Activated CD8-positive, alpha-beta memory T cell treated with anti-CD3 and anti-CD28 coated beads, Interleukin-2, amount 10 ng/mL, durations not matched to agents 7 days and 5 days (primary cell): ENCODE measurements around the gene DGCR8. TPM values are rescaled to one million over a fixed set of nuclear protein-coding genes. Genes with fewer than 3 reads are reported as not detected.

Experiments used
- ATAC-seq: fragments of 150-1000 bp; cut with Tn5 transposase; one replicate; pipeline ENCODE4 v1.10.0; 2021; ENCODE audit warnings: moderate library complexity
- CTCF ChIA-PET: fragments of 350-600 bp; sonication (Branson Sonifier 250); formaldehyde crosslinking; loops from one replicate; lab custom pipeline; 2021; ENCODE audit warnings: antibody characterized with exemption; lab: Charles Lee
- DNase-seq: peaks from one replicate; pipeline ENCODE4 v3.0.0-alpha.2; 2020
- H3K27ac Mint-ChIP-seq: one replicate; pipeline ENCODE4 v1.8.0; 2021; ENCODE audit warnings: mild to moderate bottlenecking, mixed read lengths
- H3K27me3 Mint-ChIP-seq: one replicate; pipeline ENCODE4 v1.8.0; 2021; ENCODE audit warnings: mixed read lengths
- H3K36me3 Mint-ChIP-seq: one replicate; pipeline ENCODE4 v1.8.0; 2021; ENCODE audit warnings: mild to moderate bottlenecking, mixed read lengths
- H3K4me1 Mint-ChIP-seq: one replicate; pipeline ENCODE4 v1.8.0; 2021; ENCODE audit warnings: mixed read lengths
- H3K4me3 Mint-ChIP-seq: one replicate; pipeline ENCODE4 v1.8.0; 2021; ENCODE audit warnings: mild to moderate bottlenecking, moderate library complexity, mixed read lengths
- H3K9me3 Mint-ChIP-seq: one replicate; pipeline ENCODE4 v1.8.0; 2022; ENCODE audit warnings: low read depth, mixed read lengths
- total RNA-seq, 2 experiments: library from RNA; stranded (reverse); gene quantifications; one replicate each; pipeline ENCODE4 v1.2.3, GENCODE V29; 2021

The DGCR8 gene
- total RNA-seq, 2 experiments from 2014 or later, result 70.4 to 71.9 TPM

DNA sequence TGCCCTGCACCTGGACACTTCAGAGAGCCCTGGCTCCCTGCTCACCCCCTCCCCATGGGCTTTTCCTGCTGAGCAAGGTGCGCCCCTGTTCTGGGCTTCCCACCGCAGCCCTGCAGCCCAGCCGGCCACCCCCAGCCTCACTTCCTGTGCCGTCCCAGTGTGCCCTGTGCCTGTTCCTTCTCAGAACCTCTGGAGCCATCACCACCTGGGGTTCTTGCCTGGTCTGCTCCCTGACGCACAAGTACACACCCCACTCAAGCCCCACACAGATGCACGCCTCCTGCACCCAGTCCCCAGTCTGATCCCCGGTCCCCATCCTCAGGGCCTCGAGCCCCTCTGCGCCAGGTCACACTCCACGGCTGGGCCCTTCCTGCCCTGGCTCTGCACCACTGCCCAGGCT lies 23.9 kb upstream of the DGCR8 start:
- no peaks in the 10 kb centered on the region for H3K27me3 Mint-ChIP-seq
- no peak for DNase-seq
- peaks cover 17% of the 10 kb centered on the region for H3K36me3 Mint-ChIP-seq
- no peak for ATAC-seq
- H3K27ac Mint-ChIP-seq, result no peak overlapping the region
- no peaks in the 10 kb centered on the region for H3K9me3 Mint-ChIP-seq
- CTCF ChIA-PET, result no interaction called here
- H3K4me1 Mint-ChIP-seq, result peaks cover 14% of the 10 kb centered on the region
- no peak overlapping the region for H3K4me3 Mint-ChIP-seq

DNA sequence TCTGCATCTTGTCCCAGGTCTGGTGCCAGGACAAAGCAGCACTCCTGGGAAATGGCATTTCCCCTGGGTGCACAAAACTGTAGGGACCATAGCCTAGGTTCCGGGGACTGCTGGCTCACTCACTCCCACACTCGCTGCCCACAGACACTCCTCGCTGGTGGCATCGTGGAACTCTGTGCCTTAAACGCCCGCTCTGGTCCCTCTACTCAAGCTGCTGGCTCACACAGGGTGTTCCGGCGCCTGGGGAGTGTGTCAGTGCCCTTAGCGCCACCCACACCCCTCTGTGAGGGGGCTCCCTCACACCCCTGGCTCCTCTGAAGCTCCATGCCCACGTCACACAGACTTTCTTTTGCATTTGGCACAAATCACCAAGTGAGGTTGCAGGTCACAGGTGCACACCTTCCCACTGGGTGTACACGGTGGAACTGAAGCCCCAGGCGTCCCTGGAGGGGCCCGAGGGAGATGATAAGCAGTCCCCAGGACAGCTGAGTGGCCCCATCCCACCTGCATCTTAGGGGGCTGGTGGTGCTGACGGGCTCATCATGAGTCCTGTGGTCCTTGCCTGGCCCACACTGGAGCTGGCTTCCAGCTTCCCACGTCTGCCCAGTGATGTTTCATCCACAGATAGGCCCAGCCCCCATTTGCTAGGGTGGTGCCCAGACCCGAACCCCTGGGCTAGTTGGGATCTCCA lies 23.2 kb upstream of the DGCR8 start:
- no peak for DNase-seq
- no peaks in the 10 kb centered on the region for H3K9me3 Mint-ChIP-seq
- peaks cover 14% of the 10 kb centered on the region for H3K4me1 Mint-ChIP-seq
- CTCF ChIA-PET, result interaction anchor here (0.6 kb wide), 1 partner anchor 10 kb away, joined by 4 read pairs; no protein-coding TSS in a partner anchor
- no peak for ATAC-seq
- H3K27me3 Mint-ChIP-seq, result no peaks in the 10 kb centered on the region
- peaks cover 17% of the 10 kb centered on the region for H3K36me3 Mint-ChIP-seq
- H3K27ac Mint-ChIP-seq, result no peak overlapping the region
- no peak overlapping the region for H3K4me3 Mint-ChIP-seq

- CTCF ChIA-PET, result interaction anchor here (0.6 kb wide), 1 partner anchor 10 kb away, joined by 4 read pairs; no protein-coding TSS in a partner anchor
- ATAC-seq (no peak), DNase-seq (no peak)
- no peak overlapping the region for H3K27ac Mint-ChIP-seq
- H3K9me3 Mint-ChIP-seq, result no peaks in the 10 kb centered on the region
- H3K4me1 Mint-ChIP-seq, result peaks cover 14% of the 10 kb centered on the region
- H3K36me3 Mint-ChIP-seq, result peaks cover 17% of the 10 kb centered on the region
- no peak overlapping the region for H3K4me3 Mint-ChIP-seq
- no peaks in the 10 kb centered on the region for H3K27me3 Mint-ChIP-seq
Observed at GRCh38 chr22:20057596-20058268, 22.3 kb upstream of the DGCR8 start.

- no peaks in the 10 kb centered on the region for H3K27me3 Mint-ChIP-seq
- H3K4me3 Mint-ChIP-seq, result no peak overlapping the region
- CTCF ChIA-PET, result interaction anchor here (0.7 to 1.4 kb wide), 3 partner anchors 16 to 81 kb away, joined by 3 to 5 read pairs (median 3); no protein-coding TSS in a partner anchor
- DNase-seq (no peak), ATAC-seq (no peak)
- H3K36me3 Mint-ChIP-seq, result peaks cover 15% of the 10 kb centered on the region
- no peaks in the 10 kb centered on the region for H3K9me3 Mint-ChIP-seq
- H3K4me1 Mint-ChIP-seq, result peaks cover 14% of the 10 kb centered on the region
- H3K27ac Mint-ChIP-seq, result peak overlapping the region; percentile 50
Observed at GRCh38 chr22:20058989-20059770, 20.9 kb upstream of the DGCR8 start.

GRCh38 chr22:20060700-20061480 lies 19.2 kb upstream of the DGCR8 start:
- Mint-ChIP-seq H3K36me3 (peaks cover 15% of the 10 kb centered on the region), H3K4me3 (no peak overlapping the region), H3K27me3 (no peaks in the 10 kb centered on the region), H3K4me1 (peaks cover 14% of the 10 kb centered on the region), H3K9me3 (no peaks in the 10 kb centered on the region), H3K27ac (no peak overlapping the region)
- no peak for DNase-seq
- no peak for ATAC-seq
- CTCF ChIA-PET, result interaction anchor here (1.4 kb wide), 1 partner anchor 14 kb away, joined by 3 read pairs; no protein-coding TSS in a partner anchor

DNA sequence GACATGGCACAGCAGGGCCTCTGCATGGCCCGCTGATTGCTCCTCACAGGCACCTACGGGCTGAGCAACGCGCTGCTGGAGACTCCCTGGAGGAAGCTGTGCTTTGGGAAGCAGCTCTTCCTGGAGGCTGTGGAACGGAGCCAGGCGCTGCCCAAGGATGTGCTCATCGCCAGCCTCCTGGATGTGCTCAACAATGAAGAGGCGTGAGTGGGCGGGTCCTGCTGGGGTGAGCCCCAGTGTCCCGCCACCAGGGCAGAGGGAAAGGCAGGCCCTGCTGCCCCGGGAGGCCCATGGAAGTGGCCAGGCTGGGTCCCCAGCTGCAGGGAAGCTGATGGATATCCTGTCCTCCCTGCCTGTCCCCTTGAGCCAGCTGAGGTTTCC lies 18.6 kb upstream of the DGCR8 start:
- no peak overlapping the region for H3K27ac Mint-ChIP-seq
- no peak for ATAC-seq
- no peak for DNase-seq
- H3K9me3 Mint-ChIP-seq, result no peaks in the 10 kb centered on the region
- no peak overlapping the region for H3K4me3 Mint-ChIP-seq
- peaks cover 13% of the 10 kb centered on the region for H3K36me3 Mint-ChIP-seq
- H3K4me1 Mint-ChIP-seq, result peaks cover 14% of the 10 kb centered on the region
- no peaks in the 10 kb centered on the region for H3K27me3 Mint-ChIP-seq
- CTCF ChIA-PET, result no interaction called here

DNA sequence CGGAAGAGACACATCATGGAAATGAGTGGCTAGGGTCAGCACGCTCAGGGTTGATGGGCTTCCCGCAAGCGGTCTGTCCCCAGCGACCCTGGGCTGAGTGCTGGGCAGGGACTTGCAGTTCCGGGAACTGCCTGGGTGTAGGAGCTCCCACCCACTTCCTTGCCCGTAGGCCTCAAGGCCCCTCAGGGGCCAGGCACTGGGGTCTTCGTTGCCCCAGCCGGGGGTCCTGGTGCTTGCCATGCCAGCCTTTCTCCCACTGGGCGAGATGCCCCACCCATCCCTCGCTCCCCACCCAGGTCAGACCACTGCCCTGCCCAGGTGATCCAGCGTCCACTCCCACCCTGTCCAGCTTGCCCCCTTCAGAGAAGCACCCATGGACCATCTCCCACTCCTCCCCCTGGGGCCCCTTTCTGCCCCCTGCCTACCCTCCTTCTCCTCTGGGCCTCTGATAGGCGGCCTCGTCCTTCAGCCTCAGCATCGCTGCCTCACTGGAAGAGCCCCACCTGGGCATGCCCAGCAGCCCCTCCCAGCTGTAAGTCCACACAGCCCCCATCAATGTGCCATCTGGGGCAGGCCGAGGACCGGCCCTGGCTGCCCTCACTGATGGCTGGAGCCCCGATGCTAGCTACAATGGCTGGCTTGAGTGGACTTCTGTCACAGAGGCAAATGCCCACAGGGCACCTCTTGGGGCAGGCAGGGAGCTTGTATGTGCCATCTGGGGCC lies 17.8 kb upstream of the DGCR8 start:
- peaks cover 13% of the 10 kb centered on the region for H3K36me3 Mint-ChIP-seq
- CTCF ChIA-PET, result interaction anchor here (0.6 to 0.7 kb wide), 2 partner anchors 11 to 372 kb away, joined by 3 to 4 read pairs; no protein-coding TSS in a partner anchor
- ATAC-seq (no peak), DNase-seq (no peak)
- H3K9me3 Mint-ChIP-seq, result no peaks in the 10 kb centered on the region
- H3K4me1 Mint-ChIP-seq, result peaks cover 14% of the 10 kb centered on the region
- no peak overlapping the region for H3K27ac Mint-ChIP-seq
- no peak overlapping the region for H3K4me3 Mint-ChIP-seq
- no peaks in the 10 kb centered on the region for H3K27me3 Mint-ChIP-seq

GRCh38 chr22:20062766-20063083 lies 17.3 kb upstream of the DGCR8 start:
- DNase-seq, result no peak
- Mint-ChIP-seq H3K9me3 (no peaks in the 10 kb centered on the region), H3K36me3 (peaks cover 13% of the 10 kb centered on the region), H3K27ac (no peak overlapping the region), H3K4me3 (no peak overlapping the region), H3K4me1 (peaks cover 14% of the 10 kb centered on the region), H3K27me3 (no peaks in the 10 kb centered on the region)
- CTCF ChIA-PET, result interaction anchor here (0.6 to 0.7 kb wide), 2 partner anchors 11 to 372 kb away, joined by 3 to 4 read pairs; no protein-coding TSS in a partner anchor
- ATAC-seq, result no peak

DNA sequence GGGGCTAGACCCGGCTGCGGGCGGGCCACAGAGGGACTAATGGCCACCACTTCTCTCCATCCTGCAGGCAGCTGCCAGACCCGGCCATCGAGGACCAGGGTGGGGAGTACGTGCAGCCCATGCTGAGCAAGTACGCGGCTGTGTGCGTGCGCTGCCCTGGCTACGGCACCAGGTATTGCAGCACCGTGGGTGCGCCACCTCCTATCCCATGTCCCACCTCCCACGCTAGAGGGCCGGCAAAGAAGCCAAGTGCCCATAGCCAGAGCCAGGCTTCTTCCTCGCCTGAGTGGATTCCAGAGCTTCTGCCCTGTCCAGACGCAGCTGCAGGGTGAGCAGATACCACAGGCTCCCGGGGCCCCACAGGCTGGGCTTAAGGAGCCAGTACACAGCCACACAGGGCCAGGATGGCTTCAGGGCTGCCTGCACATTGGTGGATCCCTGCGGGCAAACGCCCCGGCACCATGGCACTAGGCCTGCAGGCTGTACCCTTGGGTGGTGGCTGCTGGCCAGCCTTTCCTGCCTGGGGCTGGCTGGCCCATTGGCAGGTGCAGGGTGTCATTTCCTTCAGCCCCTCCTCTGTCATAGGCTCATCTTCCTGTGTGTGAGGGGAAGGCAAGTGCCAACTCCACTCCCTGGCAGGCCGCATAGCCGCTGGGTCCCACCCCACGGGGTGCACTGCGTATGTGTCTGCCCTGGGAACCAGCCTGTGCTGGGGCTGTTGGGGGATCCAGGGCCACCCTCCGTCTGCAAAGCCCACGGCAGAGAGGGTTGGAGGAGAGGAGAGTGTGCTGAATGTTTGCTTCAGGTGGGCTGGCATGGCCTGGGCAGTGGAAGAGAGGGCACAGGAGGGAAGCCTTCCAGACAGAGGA lies 16.5 kb upstream of the DGCR8 start:
- no peak for DNase-seq
- no peaks in the 10 kb centered on the region for H3K9me3 Mint-ChIP-seq
- CTCF ChIA-PET, result no interaction called here
- peaks cover 14% of the 10 kb centered on the region for H3K4me1 Mint-ChIP-seq
- peaks cover 8% of the 10 kb centered on the region for H3K36me3 Mint-ChIP-seq
- ATAC-seq, result no peak
- H3K27ac Mint-ChIP-seq, result no peak overlapping the region
- no peaks in the 10 kb centered on the region for H3K27me3 Mint-ChIP-seq
- no peak overlapping the region for H3K4me3 Mint-ChIP-seq

- CTCF ChIA-PET, result no interaction called here
- Mint-ChIP-seq H3K27ac (no peak overlapping the region), H3K9me3 (no peaks in the 10 kb centered on the region), H3K36me3 (peaks cover 3% of the 10 kb centered on the region), H3K4me3 (no peak overlapping the region), H3K4me1 (peaks cover 8% of the 10 kb centered on the region), H3K27me3 (no peaks in the 10 kb centered on the region)
- DNase-seq, result no peak
- no peak for ATAC-seq
Observed at GRCh38 chr22:20064140-20064480, 15.9 kb upstream of the DGCR8 start.

DNA sequence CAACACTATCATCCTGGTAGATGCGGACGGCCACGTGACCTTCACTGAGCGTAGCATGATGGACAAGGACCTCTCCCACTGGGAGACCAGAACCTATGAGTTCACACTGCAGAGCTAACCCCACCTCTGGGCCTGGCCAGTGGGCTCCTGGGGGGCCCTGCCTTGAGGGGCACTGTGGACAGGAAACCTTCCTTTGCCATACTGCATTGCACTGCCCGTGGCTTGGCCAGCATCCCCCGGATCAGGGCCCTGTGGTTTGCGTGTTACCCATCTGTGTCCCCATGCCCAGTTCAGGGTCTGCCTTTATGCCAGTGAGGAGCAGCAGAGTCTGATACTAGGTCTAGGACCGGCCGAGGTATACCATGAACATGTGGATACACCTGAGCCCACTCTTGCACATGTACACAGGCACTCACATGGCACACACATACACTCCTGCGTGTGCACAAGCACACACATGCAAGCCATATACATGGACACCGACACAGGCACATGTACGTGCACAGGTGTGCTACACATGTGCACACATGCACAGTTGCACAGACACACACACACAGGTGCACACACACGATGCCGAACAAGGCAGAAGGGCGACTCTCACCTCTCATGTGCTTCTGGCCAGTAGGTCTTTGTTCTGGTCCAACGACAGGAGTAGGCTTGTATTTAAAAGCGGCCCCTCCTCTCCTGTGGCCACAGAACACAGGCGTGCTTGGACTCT lies 15.3 kb upstream of the DGCR8 start:
- Mint-ChIP-seq H3K4me3 (no peak overlapping the region), H3K27ac (no peak overlapping the region), H3K4me1 (peaks cover 2% of the 10 kb centered on the region), H3K27me3 (no peaks in the 10 kb centered on the region), H3K36me3 (peaks cover 3% of the 10 kb centered on the region), H3K9me3 (no peaks in the 10 kb centered on the region)
- ATAC-seq (no peak), DNase-seq (no peak)
- CTCF ChIA-PET, result no interaction called here
